ENCODE measurements around the gene LCN9.

GRCh38 chr9:135678236-135679017 is 15.3 kb downstream of the LCN9 start:
- no peak for TF ChIP-seq CTCF (conservative IDR thresholded peaks at IDR 0.05; ENCODE audit: low read depth, low read length)
- no peak for TF ChIP-seq EZH2 (IDR thresholded peaks at IDR 0.05; ENCODE audit: low read length, unreplicated experiment)
